ENCODE results near the gene WIPI1. TPM values are rescaled to one million over a fixed set of nuclear protein-coding genes. Genes with fewer than 3 reads are reported as not detected.

WIPI1 gene
- total and polyA plus RNA-seq, 2 donors from 2014 or later = 40.9 to 41.2 TPM

- H3K9me3 ChIP-seq (ENCODE audit: control insufficient read depth in 2 of 3, insufficient read depth in 1 of 3, low read length in 3 of 3) = no peaks in the 10 kb centered on the region
- H3K4me3 ChIP-seq (ENCODE audit: low read length in 3 of 3) = no peak overlapping the region
- peaks cover 0 to 10% (median 0%) of the 10 kb centered on the region in 3 donors for H3K4me1 ChIP-seq (ENCODE audit: control insufficient read depth in 2 of 3, insufficient read depth in 2 of 3, low read depth in 1 of 3, low read length in 3 of 3)
- FAIRE-seq (no peak), DNase-seq (no peak)
- H3K27me3 ChIP-seq (ENCODE audit: control insufficient read depth, insufficient read depth, low read length) = no peaks in the 10 kb centered on the region
- intact Hi-C loops (cut with DNase I) = no loop called here
- H3K27ac ChIP-seq (ENCODE audit: low read depth in 2 of 2, low read length in 2 of 2) = peak overlapping the region in 1 of 2 donors; percentile 22
- no peak for TF ChIP-seq CTCF (IDR thresholded peaks at IDR 0.05; ENCODE audit: borderline replicate concordance, extremely low read depth, insufficient read depth)
- H3K36me3 ChIP-seq (ENCODE audit: control insufficient read depth in 2 of 3, insufficient read depth in 3 of 3, low read length in 3 of 3) = no peaks in the 10 kb centered on the region
- H3K9ac ChIP-seq (ENCODE audit: low read length in 3 of 3) = no peak overlapping the region
Observed at GRCh38 chr17:68390888-68391545, 66.3 kb downstream of the WIPI1 start.

GRCh38 chr17:68389041-68389440 is 68.3 kb downstream of the WIPI1 start:
- no peaks in the 10 kb centered on the region for H3K9me3 ChIP-seq (ENCODE audit: control insufficient read depth in 2 of 3, insufficient read depth in 1 of 3, low read length in 3 of 3)
- no peak for FAIRE-seq
- no peak overlapping the region for H3K27ac ChIP-seq (ENCODE audit: low read depth in 2 of 2, low read length in 2 of 2)
- no peak overlapping the region for H3K9ac ChIP-seq (ENCODE audit: low read length in 3 of 3)
- peaks cover 0 to 13% (median under 1%) of the 10 kb centered on the region in 3 donors for H3K4me1 ChIP-seq (ENCODE audit: control insufficient read depth in 2 of 3, insufficient read depth in 2 of 3, low read depth in 1 of 3, low read length in 3 of 3)
- no peaks in the 10 kb centered on the region for H3K27me3 ChIP-seq (ENCODE audit: control insufficient read depth, insufficient read depth, low read length)
- intact Hi-C loops (cut with DNase I) = no loop called here
- TF ChIP-seq CTCF (IDR thresholded peaks at IDR 0.05; ENCODE audit: borderline replicate concordance, extremely low read depth, insufficient read depth) = no peak
- H3K36me3 ChIP-seq (ENCODE audit: control insufficient read depth in 2 of 3, insufficient read depth in 3 of 3, low read length in 3 of 3) = no peaks in the 10 kb centered on the region
- DNase-seq = no peak
- H3K4me3 ChIP-seq (ENCODE audit: low read length in 3 of 3) = no peak overlapping the region

GRCh38 chr17:68387435-68388218 is 69.7 kb downstream of the WIPI1 start:
- intact Hi-C loops (cut with DNase I) = no loop called here
- H3K27ac ChIP-seq (ENCODE audit: low read depth in 2 of 2, low read length in 2 of 2) = no peak overlapping the region
- no peaks in the 10 kb centered on the region for H3K36me3 ChIP-seq (ENCODE audit: control insufficient read depth in 2 of 3, insufficient read depth in 3 of 3, low read length in 3 of 3)
- H3K4me1 ChIP-seq (ENCODE audit: control insufficient read depth in 2 of 3, insufficient read depth in 2 of 3, low read depth in 1 of 3, low read length in 3 of 3) = peaks cover 0 to 21% (median 2%) of the 10 kb centered on the region in 3 donors
- DNase-seq (no peak), FAIRE-seq (no peak)
- no peak for TF ChIP-seq CTCF (IDR thresholded peaks at IDR 0.05; ENCODE audit: borderline replicate concordance, extremely low read depth, insufficient read depth)
- H3K9ac ChIP-seq (ENCODE audit: low read length in 3 of 3) = no peak overlapping the region
- H3K9me3 ChIP-seq (ENCODE audit: control insufficient read depth in 2 of 3, insufficient read depth in 1 of 3, low read length in 3 of 3) = no peaks in the 10 kb centered on the region
- no peak overlapping the region for H3K4me3 ChIP-seq (ENCODE audit: low read length in 3 of 3)
- no peaks in the 10 kb centered on the region for H3K27me3 ChIP-seq (ENCODE audit: control insufficient read depth, insufficient read depth, low read length)

Data from kidney (tissue), 14 donors.